COLO668 (cell line): Measurements from ENCODE around the gene CAPN1.
A peak's percentile ranks its signal among the peaks of the same experiment; 100 is the strongest.
"Not testable (repeated sequence)": the region's sequence is repeated elsewhere in the genome, so short reads cannot be mapped to it uniquely, and the experiment has no call there.

ENCODE experiments used
- DNase-seq: peaks from one replicate; lab custom pipeline; 2025; ENCODE audit not compliant: unreplicated experiment; lab: John Stamatoyannopoulos, UW

The CAPN1 gene

DNA sequence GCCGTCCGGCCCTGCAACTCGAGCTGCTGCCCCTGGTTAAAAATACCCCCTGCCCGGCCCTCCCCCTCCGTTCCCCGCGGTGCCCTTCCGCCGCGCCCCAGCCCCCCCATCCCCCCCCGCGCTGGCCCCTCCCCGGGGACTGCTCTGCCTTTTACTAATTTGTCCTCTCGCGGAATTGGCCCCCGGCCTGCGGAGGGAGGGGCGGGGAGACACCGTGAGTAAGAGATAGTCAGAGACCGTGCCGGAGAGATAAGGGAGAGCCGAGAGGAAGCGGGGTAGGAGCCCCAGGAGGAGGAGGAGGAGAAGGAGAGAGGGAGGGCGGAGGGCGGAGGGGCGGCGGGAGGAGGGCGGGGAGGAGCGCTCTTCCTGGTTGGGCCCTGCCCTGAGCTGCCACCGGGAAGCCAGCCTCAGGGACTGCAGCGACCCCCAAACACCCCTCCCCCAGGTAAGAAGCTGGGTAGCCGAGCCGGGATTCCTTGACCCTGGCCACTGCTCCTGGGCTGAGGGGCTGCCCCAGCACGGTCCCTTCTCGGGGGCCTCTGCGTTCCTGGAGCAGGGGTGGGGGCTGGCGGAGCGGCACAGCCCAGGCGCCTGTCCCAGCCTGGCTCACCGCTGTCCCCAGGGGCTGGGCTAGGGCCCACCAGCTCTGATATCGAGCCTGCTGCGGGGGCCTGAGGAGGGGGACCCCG is at the start of gene CAPN1:
Gene CAPN1, plus strand, starts transcription at position 360 of the 689 bp plus-strand sequence. CDS start 774 bp downstream, outside the sequence.
- peak; percentile 60 for DNase-seq

GRCh38 chr11:65132238-65132987 is 49.3 kb upstream of the CAPN1 start:
- DNase-seq: no peak

DNA sequence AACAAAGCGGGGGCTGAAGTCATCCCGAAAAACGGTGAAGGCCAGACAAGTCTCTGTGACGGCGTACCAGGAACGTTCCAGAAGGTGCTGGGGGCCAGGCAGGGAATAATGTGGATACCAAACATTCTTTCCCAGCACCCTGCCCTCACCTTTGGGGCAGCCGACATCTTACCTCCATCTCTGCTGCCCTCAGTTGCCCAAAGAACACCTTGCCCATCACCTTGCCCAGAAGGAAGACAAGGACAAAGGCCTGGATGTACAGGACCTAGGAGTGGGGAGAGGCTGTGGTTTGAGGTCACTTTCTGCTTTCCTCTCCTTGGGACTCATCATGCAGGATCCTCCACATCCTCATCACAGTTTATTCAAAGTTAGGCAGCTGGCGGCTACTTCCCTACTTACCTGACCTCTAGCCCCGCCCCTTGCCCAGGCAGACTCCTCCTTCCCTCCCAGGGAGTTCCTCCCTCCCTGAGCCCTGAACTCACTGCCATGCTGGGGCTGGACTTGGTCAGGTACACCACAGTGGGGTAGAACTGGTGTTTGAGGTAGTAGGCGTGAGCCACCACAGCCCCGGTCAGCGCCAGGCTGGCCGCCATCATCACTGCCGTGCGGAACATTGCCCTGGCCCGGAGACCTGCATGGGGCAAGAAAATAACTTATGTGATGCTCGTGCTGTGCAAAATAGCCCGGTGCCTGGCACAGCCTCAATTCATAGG is 48.6 kb upstream of the CAPN1 start:
- peak; percentile 78 for DNase-seq

DNA sequence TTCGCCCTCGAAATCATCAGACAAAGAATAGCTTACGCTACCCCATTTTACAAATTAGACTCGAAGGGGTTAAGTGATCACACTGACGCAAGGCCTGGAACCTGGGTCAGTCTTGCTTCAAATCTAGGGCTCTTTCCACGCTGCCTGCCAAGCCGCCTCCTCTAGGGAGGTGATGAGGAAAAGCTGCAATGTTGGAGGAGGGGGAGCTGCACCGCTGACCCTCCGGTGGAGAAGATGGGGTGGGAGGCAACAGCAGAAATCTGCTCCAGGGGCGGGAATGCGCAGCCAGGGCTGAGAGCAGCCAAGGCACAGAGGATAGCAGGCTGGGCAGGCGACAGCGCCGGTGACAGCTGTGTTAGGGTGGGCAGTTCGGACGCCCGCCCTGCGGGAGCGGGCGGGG is 48.0 kb upstream of the CAPN1 start:
- DNase-seq: no peak

GRCh38 chr11:65134240-65134951 is 47.3 kb upstream of the CAPN1 start, which contains the start of gene SYVN1:
SYVN1 (minus strand) TSS chr11:65134519; CDS start chr11:65133601, 918 bp downstream.
- DNase-seq: peak; percentile 92

GRCh38 chr11:65134952-65135632 is 46.6 kb upstream of the CAPN1 start:
- peak; percentile 93 for DNase-seq

GRCh38 chr11:65135633-65136145 is 46.0 kb upstream of the CAPN1 start:
- DNase-seq: no peak

DNA sequence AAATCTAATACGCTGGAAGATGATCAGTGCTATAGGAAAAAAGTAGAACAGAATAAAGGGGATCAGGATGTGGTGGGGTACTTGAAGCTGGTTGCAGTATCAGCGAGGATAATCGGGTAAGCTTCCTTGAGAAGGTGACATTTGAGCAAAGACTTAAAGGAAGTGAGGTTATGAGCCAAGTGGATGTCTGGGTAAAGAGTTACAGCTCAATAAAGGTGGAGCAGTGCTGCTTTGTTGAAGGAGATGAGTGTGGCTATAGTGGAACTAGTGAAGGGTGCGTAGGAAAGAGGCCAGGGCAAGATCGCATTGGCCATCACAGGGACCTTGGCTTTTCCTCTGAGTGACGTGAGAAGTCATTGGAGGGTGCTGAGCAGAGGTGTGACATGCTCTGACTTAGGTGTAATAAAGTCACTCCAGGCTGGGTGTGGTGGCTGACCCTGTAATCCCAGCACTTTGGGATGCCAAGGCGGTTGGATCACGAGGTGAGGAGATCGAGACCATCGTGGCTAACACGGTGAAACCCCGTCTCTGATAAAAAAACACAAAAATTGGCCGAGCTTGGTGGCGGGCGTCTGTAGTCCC is 45.1 kb upstream of the CAPN1 start:
- no peak for DNase-seq

GRCh38 chr11:65141896-65142494 is 39.7 kb upstream of the CAPN1 start:
- no peak for DNase-seq

DNA sequence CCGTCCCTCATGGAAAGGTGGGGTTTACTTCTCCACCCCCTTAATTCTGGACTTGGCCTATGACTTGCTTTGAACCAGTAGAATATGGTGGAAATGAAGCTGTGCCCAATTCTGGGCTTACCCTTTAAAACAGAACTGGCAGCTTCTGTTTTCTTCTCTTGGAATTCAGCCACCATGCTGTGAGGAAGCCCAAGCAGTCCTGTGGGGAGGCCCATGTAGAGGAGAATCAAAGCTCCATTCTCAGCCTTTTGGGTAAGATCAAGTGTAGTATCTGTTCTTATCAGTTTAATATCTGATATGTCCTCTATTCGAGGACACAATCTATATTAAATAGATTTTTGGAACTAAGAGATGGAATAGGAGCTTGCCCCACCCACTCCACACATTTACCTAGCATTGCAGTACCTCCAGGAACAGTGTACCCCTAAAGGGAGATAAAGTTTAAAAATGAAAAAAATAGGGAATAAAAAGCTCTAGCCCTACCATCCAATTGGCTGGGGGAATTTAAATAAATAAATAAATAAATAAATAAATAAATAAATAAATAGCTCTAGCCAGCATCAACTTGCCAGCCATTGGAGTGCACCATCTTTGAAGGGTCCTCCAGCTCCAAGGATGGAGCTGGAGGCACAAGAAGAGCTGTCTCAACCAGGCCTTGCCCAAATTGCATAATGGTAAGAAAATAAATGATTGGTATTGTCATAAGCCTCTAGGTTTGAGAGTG is 34.2 kb upstream of the CAPN1 start:
- no peak for DNase-seq

GRCh38 chr11:65148657-65149056 is 33.1 kb upstream of the CAPN1 start:
- DNase-seq: no peak

GRCh38 chr11:65150131-65150508 is 31.6 kb upstream of the CAPN1 start:
- not testable (repeated sequence) for DNase-seq

DNA sequence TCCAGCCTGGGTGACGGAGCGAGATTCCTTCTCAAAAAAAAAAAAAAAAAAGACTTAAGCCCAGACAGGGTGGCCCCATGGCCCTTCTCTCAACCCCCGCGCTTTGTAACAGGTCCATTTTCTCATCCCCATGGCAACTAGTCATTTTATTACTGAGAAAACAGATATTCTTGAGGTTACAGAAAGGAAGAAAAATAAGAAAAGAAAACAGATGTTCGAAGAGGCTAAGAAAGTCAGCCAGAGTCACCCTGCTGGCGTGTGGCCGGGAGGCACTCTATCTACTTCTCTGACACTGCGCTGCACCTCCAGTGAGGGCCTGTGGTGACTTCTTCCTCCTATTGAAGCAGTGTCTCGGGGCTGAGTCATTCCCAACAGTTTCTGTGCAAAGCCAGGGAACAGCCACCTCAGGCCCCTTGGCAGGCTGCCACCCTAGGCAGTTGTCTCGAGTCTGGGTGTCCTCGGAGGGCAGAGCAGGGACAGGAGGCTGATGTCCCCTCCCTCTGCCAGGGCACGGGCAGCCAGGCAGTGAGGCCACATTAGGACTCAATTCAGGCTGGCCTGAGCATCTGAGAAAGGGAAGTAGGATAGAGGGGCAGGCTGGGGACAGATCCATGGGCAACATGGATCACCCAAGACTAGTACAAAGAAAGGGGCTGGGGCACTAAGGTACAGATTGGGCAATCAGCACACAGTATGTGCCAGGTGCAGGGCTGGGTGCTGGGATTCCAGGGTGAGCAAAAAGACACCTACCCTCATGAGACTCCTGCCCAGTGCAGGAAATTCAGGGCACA is 31.0 kb upstream of the CAPN1 start:
- DNase-seq: peak; percentile 63

GRCh38 chr11:65151331-65151899 is 30.3 kb upstream of the CAPN1 start:
- no peak for DNase-seq

DNA sequence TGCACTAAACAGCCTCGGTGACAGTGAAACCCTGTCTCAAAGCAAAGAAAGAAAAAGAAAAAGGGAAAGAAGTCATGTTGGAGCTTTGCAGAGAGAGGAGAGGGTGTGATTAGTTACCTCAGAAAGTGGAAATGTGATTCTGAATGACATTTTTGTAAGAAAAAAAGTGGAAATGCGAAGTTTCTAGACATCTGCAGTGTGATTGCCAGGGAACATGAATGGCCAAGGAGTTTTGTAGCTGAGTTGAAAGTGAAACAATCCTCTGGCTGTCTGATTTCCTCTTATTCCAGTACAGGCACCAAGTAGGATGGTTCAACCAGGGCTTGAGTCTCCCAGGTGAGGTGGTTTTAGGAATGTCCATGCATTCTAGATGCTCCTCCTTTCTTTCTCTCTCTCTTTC is 29.6 kb upstream of the CAPN1 start:
- no peak for DNase-seq

DNA sequence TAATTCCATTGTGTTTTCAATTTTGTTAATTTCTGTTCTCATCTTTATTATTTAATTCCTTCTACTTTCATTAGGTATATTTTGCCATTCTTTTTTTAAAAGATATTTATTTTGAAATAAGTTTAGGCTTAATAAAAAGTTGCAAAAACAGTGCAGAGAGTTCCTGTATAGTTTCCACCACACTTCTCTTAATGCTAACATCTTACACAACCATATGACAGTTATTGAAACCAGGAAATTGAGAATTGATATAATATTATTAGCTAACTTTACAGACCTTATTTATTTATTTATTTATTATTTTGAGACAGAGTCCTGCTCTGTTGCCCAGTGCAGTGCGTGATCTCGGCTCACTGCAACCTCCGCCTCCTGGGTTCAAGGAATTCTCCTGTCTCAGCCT is 25.5 kb upstream of the CAPN1 start:
- no peak for DNase-seq

DNA sequence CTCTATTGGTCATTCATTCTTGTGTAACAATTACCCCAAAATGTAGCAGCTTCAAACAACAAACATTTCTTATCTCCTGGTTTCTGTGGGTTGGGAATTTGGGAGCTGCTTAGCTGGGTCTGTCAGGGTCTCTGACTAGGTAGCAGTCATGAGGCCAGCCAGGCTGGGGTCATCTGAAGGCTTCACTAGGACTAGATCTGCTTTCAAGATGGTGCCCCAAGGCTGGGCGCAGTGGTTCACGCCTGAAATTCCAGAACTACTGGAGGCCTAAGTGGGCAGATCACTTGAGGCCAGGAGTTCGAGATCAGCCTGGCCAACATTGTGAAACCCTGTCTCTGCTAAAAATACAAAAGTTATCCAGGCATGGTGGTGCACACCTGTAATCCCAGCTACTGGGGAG is 24.8 kb upstream of the CAPN1 start:
- no peak for DNase-seq

- DNase-seq: no peak
Measured at GRCh38 chr11:65157336-65157735, 24.4 kb upstream of the CAPN1 start.
